ENCODE results near the gene HDAC2. TPM values are rescaled to one million over a fixed set of nuclear protein-coding genes. Genes with fewer than 3 reads are reported as not detected.
A peak's percentile ranks its signal among the peaks of the same experiment; 100 is the strongest.

Gene HDAC2
- total and polyA plus RNA-seq, 10 donors, result 42.7 to 62.7 (median 53.1) TPM

DNA sequence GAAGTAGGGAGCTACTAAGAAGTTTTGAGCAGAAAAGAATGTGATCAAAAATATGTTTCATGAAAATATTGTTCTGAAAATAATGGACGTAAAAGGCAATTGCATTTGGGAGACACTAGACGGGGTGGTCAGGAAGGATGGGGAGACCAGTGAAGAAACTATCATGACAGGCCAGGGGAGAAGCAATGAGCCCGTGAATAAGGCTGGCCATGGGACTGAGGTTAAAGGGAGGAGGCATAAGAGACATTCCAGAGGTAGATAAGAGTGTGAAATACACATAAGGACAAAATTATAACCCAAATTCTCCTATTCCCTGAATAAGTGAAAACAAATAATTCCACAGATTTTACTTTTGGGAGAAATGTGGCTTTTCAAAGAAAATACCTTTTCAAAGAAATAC lies 62.1 kb downstream of the HDAC2 start:
- intact Hi-C loops (cut with DNase I; ENCODE audit: low total_unique reads), result loop anchor here (10.0 kb wide), 1 partner anchor 1724 kb away; no protein-coding TSS in a partner anchor
- Histone ChIP-seq H3K4me3 (no peak overlapping the region), H3K27me3 (replicated peaks in 1 of 7) (no peaks in the 10 kb centered on the region), H3K4me1 (peaks cover 0 to 16% (median 9%) of the 10 kb centered on the region in 6 donors), H3K27ac (no peak overlapping the region), H3K36me3 (no peaks in the 10 kb centered on the region), H3K9me3 (no peaks in the 10 kb centered on the region)
- DNase-seq, result no peak
- WGBS, 5 donors, result 68 to 79% (median 71%) methylated on average over 3 of the region's 3 CpGs
- TF ChIP-seq, protein P1, sequence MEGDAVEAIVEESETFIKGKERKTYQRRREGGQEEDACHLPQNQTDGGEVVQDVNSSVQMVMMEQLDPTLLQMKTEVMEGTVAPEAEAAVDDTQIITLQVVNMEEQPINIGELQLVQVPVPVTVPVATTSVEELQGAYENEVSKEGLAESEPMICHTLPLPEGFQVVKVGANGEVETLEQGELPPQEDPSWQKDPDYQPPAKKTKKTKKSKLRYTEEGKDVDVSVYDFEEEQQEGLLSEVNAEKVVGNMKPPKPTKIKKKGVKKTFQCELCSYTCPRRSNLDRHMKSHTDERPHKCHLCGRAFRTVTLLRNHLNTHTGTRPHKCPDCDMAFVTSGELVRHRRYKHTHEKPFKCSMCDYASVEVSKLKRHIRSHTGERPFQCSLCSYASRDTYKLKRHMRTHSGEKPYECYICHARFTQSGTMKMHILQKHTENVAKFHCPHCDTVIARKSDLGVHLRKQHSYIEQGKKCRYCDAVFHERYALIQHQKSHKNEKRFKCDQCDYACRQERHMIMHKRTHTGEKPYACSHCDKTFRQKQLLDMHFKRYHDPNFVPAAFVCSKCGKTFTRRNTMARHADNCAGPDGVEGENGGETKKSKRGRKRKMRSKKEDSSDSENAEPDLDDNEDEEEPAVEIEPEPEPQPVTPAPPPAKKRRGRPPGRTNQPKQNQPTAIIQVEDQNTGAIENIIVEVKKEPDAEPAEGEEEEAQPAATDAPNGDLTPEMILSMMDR (IDR thresholded peaks at IDR 0.05 in 8 of 11, conservative IDR thresholded peaks at IDR 0.05 in 3 of 11), result no peak
- TF ChIP-seq POLR2AphosphoS5 (IDR thresholded peaks at IDR 0.05) (no peak), POLR2A (IDR thresholded peaks at IDR 0.05) (no peak)

GRCh38 chr6:113907102-113907815 lies 63.7 kb downstream of the HDAC2 start:
- intact Hi-C loops (cut with DNase I; ENCODE audit: low total_unique reads), result loop anchor here (10.0 kb wide), 1 partner anchor 1722 kb away; no protein-coding TSS in a partner anchor
- TF ChIP-seq, protein P1 (IDR thresholded peaks at IDR 0.05 in 8 of 11, conservative IDR thresholded peaks at IDR 0.05 in 3 of 11), result no peak
- TF ChIP-seq POLR2AphosphoS5 (IDR thresholded peaks at IDR 0.05), result no peak
- no peak for TF ChIP-seq POLR2A (IDR thresholded peaks at IDR 0.05)
- Histone ChIP-seq H3K27ac (no peak overlapping the region), H3K36me3 (no peaks in the 10 kb centered on the region), H3K4me1 (peaks cover 0 to 17% (median 10%) of the 10 kb centered on the region in 6 donors), H3K4me3 (no peak overlapping the region), H3K9me3 (no peaks in the 10 kb centered on the region), H3K27me3 (replicated peaks in 1 of 7) (no peaks in the 10 kb centered on the region)
- WGBS, 5 donors, result 78 to 85% (median 83%) methylated on average over 6 of the region's 6 CpGs
- DNase-seq, result no peak

DNA sequence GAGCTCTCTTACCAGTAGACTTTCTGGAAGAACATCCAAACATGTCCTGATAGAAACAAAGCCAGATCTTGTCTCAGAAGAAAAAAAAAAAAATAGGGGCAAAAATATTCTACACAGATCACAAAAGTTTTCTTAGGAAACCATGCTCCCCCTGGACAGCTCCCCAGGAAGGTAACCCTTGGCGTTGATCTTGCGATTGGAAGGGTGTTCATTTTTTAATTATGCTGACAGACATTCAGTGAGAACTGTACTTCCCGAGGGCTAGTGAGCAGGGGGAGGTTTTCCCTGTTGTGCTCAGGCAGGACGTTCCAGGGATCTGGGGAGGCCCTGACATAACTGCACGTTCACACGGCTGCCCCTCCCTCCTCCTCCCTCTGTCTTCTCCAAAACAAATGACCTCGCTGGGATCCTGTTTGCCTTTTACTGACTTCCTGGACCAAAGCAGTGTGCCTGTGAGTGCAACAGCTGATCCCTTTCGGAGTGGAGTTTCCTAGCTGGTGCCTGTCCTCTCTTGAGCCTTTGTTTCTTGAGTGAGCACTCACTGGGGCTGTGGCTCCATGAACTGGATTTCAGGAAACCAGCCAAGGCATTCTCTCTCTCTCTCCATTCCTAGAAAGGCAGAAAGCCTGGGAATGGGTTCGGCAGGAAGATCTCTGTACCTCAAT lies 67.2 kb downstream of the HDAC2 start:
- Histone ChIP-seq H3K36me3 (no peaks in the 10 kb centered on the region), H3K4me3 (no peak overlapping the region), H3K4me1 (peaks cover 0 to 12% (median 3%) of the 10 kb centered on the region in 6 donors), H3K9me3 (no peaks in the 10 kb centered on the region), H3K27ac (peak overlapping the region in 7 of 8 donors; percentile 30 to 73 (median 61)), H3K27me3 (replicated peaks in 1 of 7) (no peaks in the 10 kb centered on the region)
- intact Hi-C loops (cut with DNase I; ENCODE audit: low total_unique reads), result loop anchor here (10.0 kb wide), 1 partner anchor 1719 kb away; no protein-coding TSS in a partner anchor
- TF ChIP-seq, protein P1 (IDR thresholded peaks at IDR 0.05 in 8 of 11, conservative IDR thresholded peaks at IDR 0.05 in 3 of 11), result no peak
- peak in 2 of 3 donors; percentile 61 to 68 for TF ChIP-seq POLR2AphosphoS5 (IDR thresholded peaks at IDR 0.05)
- TF ChIP-seq POLR2A (IDR thresholded peaks at IDR 0.05), result peak in 1 of 3 donors; percentile 2
- DNase-seq, result peak; percentile 76
- WGBS, 5 donors, result 41 to 66% (median 57%) methylated on average over 9 of the region's 9 CpGs

- TF ChIP-seq POLR2A (IDR thresholded peaks at IDR 0.05), result no peak
- no peak for TF ChIP-seq POLR2AphosphoS5 (IDR thresholded peaks at IDR 0.05)
- TF ChIP-seq, protein P1 (IDR thresholded peaks at IDR 0.05 in 8 of 11, conservative IDR thresholded peaks at IDR 0.05 in 3 of 11), result no peak
- Histone ChIP-seq H3K9me3 (no peaks in the 10 kb centered on the region), H3K4me1 (peaks cover 0 to 12% (median 2%) of the 10 kb centered on the region in 6 donors), H3K27ac (no peak overlapping the region), H3K27me3 (replicated peaks in 1 of 7) (no peaks in the 10 kb centered on the region), H3K4me3 (no peak overlapping the region), H3K36me3 (no peaks in the 10 kb centered on the region)
- WGBS, 5 donors, result 94 to 97% (median 95%) methylated on average over 2 of the region's 2 CpGs
- intact Hi-C loops (cut with DNase I; ENCODE audit: low total_unique reads), result loop anchor here (10.0 kb wide), 1 partner anchor 1717 kb away; no protein-coding TSS in a partner anchor
- DNase-seq, result no peak
These were observed 69.5 kb downstream of the HDAC2 start for GRCh38 chr6:113901482-113901881.

All from spleen (tissue), 11 donors.